K562 (cell line): ENCODE measurements around the gene PTAR1. TPM values are rescaled to one million over a fixed set of nuclear protein-coding genes. Genes with fewer than 3 reads are reported as not detected.
A peak's percentile ranks its signal among the peaks of the same experiment; 100 is the strongest.

Source experiments
- ATAC-seq: fragments of 200-7000 bp; cut with Tn5 transposase; 3 replicates; pipeline ENCODE4 v1.9.1; 2020; ENCODE audit warnings: moderate library complexity
- BruUV-seq: library from RNA; stranded (reverse); fragments of 400-500 nt; replicated peaks from 2 replicates; lab custom pipeline; 2021; lab: Mats Ljungman, UMichigan
- CTCF ChIA-PET: fragments of 300-600 bp; formaldehyde crosslinking; extraction: SDS; loops from one replicate; lab custom pipeline; 2021; ENCODE audit warnings: low intra/inter-chr PET ratio; lab: Yijun Ruan, JAX
- POLR2A ChIA-PET: fragments of 300-600, 350-650 bp; sonication (Branson Sonifier 250); formaldehyde crosslinking; extraction: SDS; loops from one replicate; lab custom pipeline; 2021; ENCODE audit warnings: antibody characterized with exemption, inconsistent platforms; lab: Yijun Ruan, JAX
- DNase-seq, 4 experiments: peaks; one replicate each; pipeline versions ENCODE4 v3.0.0 to v3.0.0-alpha.2; 2011 to 2018; ENCODE audit warnings: low spot score in 3 of 4, mixed read lengths in 3 of 4; ENCODE audit errors: extremely low read depth in 1 of 4
- FAIRE-seq: peaks from 2 replicates; lab custom pipeline; 2011; peaks lifted over from hg19 to GRCh38; lab: Jason Lieb, UNC
- H2AFZ ChIP-seq: 2 replicates; pipeline ENCODE4 v1.6.0; 2011; ENCODE audit warnings: low read depth, low read length, control low read depth, inconsistent platforms
- H3K27ac ChIP-seq: fragments of 200-600 bp; 3 replicates; pipeline ENCODE4 v1.8.0; 2011; ENCODE audit warnings: low read depth, mild to moderate bottlenecking, control low read depth, inconsistent platforms, low read length, moderate library complexity, mixed read lengths; ENCODE audit errors: extremely low read depth
- H3K27me3 ChIP-seq, 2 experiments: fragments of 300-600 bp in 1 of 2; 2 replicates in 1 of 2; 3 replicates in 1 of 2; pipeline versions ENCODE4 v1.6.0 to v1.8.0; 2011; ENCODE audit warnings: inconsistent platforms in 2 of 2, low read length in 2 of 2, mild to moderate bottlenecking in 1 of 2, mixed read lengths in 1 of 2, moderate library complexity in 1 of 2; ENCODE audit not compliant: control insufficient read depth in 2 of 2, insufficient read depth in 2 of 2
- H3K36me3 ChIP-seq: fragments of 300-600 bp; 3 replicates; pipeline ENCODE4 v1.8.0; 2011; ENCODE audit warnings: mild to moderate bottlenecking, low read length, inconsistent platforms; ENCODE audit not compliant: control insufficient read depth, insufficient read depth
- H3K4me1 ChIP-seq, 2 experiments: fragments of 200-600 bp in 1 of 2; replicated peaks in 1 of 2; 2 replicates in 1 of 2; 3 replicates in 1 of 2; pipeline versions ENCODE4 v1.5.1 to v1.8.0; 2011; ENCODE audit warnings: inconsistent platforms in 2 of 2, low read length in 2 of 2, mild to moderate bottlenecking in 1 of 2, mixed read lengths in 1 of 2, moderate library complexity in 1 of 2; ENCODE audit not compliant: control insufficient read depth in 2 of 2, insufficient read depth in 2 of 2
- H3K4me2 ChIP-seq: 2 replicates; pipeline ENCODE4 v1.6.1; 2011; ENCODE audit warnings: low read length, control low read depth, inconsistent platforms, mixed read lengths; ENCODE audit not compliant: insufficient read depth
- H3K4me3 ChIP-seq: fragments of 200-600 bp; sonication (generic), shearing (Covaris generic); 2 replicates; pipeline ENCODE4 v1.5.1; 2016; ENCODE audit warnings: control low read depth, inconsistent platforms
- H3K79me2 ChIP-seq: fragments of 200-600 bp; 3 replicates; pipeline ENCODE4 v1.8.0; 2011; ENCODE audit warnings: low read length, inconsistent platforms; ENCODE audit not compliant: control insufficient read depth, insufficient read depth
- H3K9ac ChIP-seq, 2 experiments: 2 replicates each; pipeline versions ENCODE4 v1.6.0 to v1.6.1; 2011; ENCODE audit warnings: low read depth in 2 of 2, low read length in 2 of 2, control low read depth in 1 of 2, inconsistent platforms in 1 of 2, mild to moderate bottlenecking in 1 of 2, mixed read lengths in 1 of 2; ENCODE audit not compliant: insufficient read depth in 1 of 2
- H3K9me1 ChIP-seq: one replicate; pipeline ENCODE4 v1.6.0; 2011; ENCODE audit warnings: inconsistent platforms, mild to moderate bottlenecking, low read length, moderate library complexity; ENCODE audit not compliant: control insufficient read depth, insufficient read depth
- H3K9me3 ChIP-seq: replicated peaks from 2 replicates; pipeline ENCODE4 v1.5.1; 2011; ENCODE audit warnings: low read depth, low read length, inconsistent platforms; ENCODE audit not compliant: control insufficient read depth, insufficient read depth
- H4K20me1 ChIP-seq: replicated peaks from 2 replicates; pipeline ENCODE4 v1.6.1; 2011; ENCODE audit warnings: low read length, inconsistent platforms, mixed read lengths; ENCODE audit not compliant: control insufficient read depth, insufficient read depth
- NCOA4 ChIP-seq: fragments of 450-650 bp; IDR thresholded peaks from 2 replicates; pipeline ENCODE4 v1.6.1; 2018; ENCODE audit warnings: mild to moderate bottlenecking; ENCODE audit not compliant: partially characterized antibody
- POLR3A ChIP-seq: IDR thresholded peaks from 2 replicates; pipeline ENCODE4 v1.6.1; 2011; ENCODE audit warnings: borderline replicate concordance, mild to moderate bottlenecking, moderate library complexity; ENCODE audit not compliant: insufficient read length, insufficient read depth; ENCODE audit errors: extremely low read depth
- SNRNP70 ChIP-seq: fragments of 200-400 bp; formaldehyde crosslinking; optimal IDR thresholded peaks from 2 replicates; pipeline ENCODE3; 2017; ENCODE audit warnings: low read depth, low read length
- SRF ChIP-seq, 2 experiments: fragments of 250-450, 450-650 bp in 1 of 2; sonication (Bioruptor Pico) in 1 of 2; sonication (generic) in 1 of 2; formaldehyde crosslinking; IDR thresholded peaks; 2 replicates each; pipeline versions ENCODE4 v1.5.0 to v1.5.1; 2020 to 2022; ENCODE audit warnings: mild to moderate bottlenecking in 1 of 2, missing genetic modification reagents in 1 of 2
- ZKSCAN3 ChIP-seq: fragments of 250-450 bp; sonication (Bioruptor Pico); IDR thresholded peaks from 2 replicates; pipeline ENCODE4 v1.4.0; 2020
- ZNF766 ChIP-seq: fragments of 200-800 bp; sonication (Bioruptor generic); conservative IDR thresholded peaks from 2 replicates; pipeline ENCODE4 v1.6.1; 2016; ENCODE audit warnings: missing genetic modification characterization, missing compliant biosample characterization
- WGBS: fragments of 100-300 bp; shearing (Covaris generic); methylation state at CpG from one replicate; pipeline ENCODE4 v1.1.6; 2016; ENCODE audit warnings: low coverage, mixed read lengths; ENCODE audit not compliant: insufficient coverage; ENCODE audit errors: missing lambda C conversion rate; 5-methylcytosine and 5-hydroxymethylcytosine counted together
- in situ Hi-C: fragments of 300-500 bp; cut with MboI; formaldehyde crosslinking; loops from 4 replicates; pipeline ENCODE4 v1.15.0; 2018; ENCODE audit warnings: inconsistent platforms, mixed read lengths
- intact Hi-C: fragments of 100-400 bp; cut with micrococcal nuclease; formaldehyde crosslinking; loops from 2 replicates; pipeline ENCODE4 v1.14.2; 2022
- polyA plus RNA-seq, 8 experiments: library from polyadenylated mRNA; depleted of rRNA in 4 of 8; stranded (reverse) in 5 of 8; unstranded in 3 of 8; fragments of >200 nt; fragmentation: Nextera tagmentation in 2 of 8; fragmentation: Illumina TruSeq in 1 of 8; extraction: Ambion mirVana in 2 of 8; extraction: Trizol in 1 of 8; gene quantifications; 2 replicates each; pipeline versions ENCODE4 v1.2.1 to v1.2.3, GENCODE V29; 2011 to 2014; ENCODE audit warnings: inconsistent platforms in 1 of 8, missing spikeins in 1 of 8
- total RNA-seq, 7 experiments: library from RNA; depleted of rRNA in 6 of 7; stranded (reverse); fragments of >200 nt in 6 of 7; fragmentation: Illumina TruSeq in 2 of 7; extraction: Trizol in 2 of 7; gene quantifications; 2 replicates each; pipeline versions ENCODE4 v1.2.1 to v1.2.3, GENCODE V29; 2011 to 2021; ENCODE audit warnings: low replicate concordance in 1 of 7
- TF ChIP-seq, protein P1 (sequence below), 2 experiments: fragments of 250-450 bp in 1 of 2; fragments of 450-650 bp in 1 of 2; sonication (Bioruptor Pico) in 1 of 2; IDR thresholded peaks; 2 replicates each; pipeline versions ENCODE4 v1.6.1 to v1.8.0; 2016 to 2021; ENCODE audit warnings: mild to moderate bottlenecking in 2 of 2, moderate library complexity in 2 of 2, missing compliant biosample characterization in 1 of 2, missing genetic modification characterization in 1 of 2
- TF ChIP-seq, protein P2 (sequence below): fragments of 250-450 bp; sonication (Bioruptor Pico); IDR thresholded peaks from 2 replicates; pipeline ENCODE4 v1.5.0; 2021; ENCODE audit warnings: mild to moderate bottlenecking, moderate library complexity

PTAR1 gene
- total and polyA plus RNA-seq, 9 of the 15 experiments (the other 6 are each of a cell fraction or from before 2014, with no cell fraction given): 10.1 to 48.0 (median 28.0) TPM

DNA sequence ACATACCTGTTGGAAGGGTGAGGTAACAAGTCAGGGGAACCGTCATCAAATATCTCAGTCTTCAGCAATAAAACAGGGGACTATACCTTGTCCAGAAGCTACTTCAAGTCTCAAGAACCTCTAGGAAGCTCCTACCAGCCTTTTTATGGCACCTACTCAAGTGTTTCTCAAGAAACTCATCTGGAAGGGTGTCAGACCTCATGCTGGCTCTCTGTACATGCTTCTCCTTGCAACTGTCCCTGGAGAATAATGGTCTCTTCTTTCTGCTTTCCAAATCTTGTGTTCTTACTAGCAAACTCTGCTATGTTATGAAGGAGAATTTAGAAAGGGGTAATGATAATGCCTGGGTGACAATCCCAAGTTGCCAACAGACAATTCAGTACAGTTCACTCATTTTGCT, 8.3 kb upstream of the PTAR1 start:
- POLR2A ChIA-PET: no interaction called here
- CTCF ChIA-PET: no interaction called here
- Histone ChIP-seq H3K27ac (no peak overlapping the region), H3K79me2 (no peaks in the 10 kb centered on the region), H3K9ac (no peak overlapping the region), H2AFZ (peak overlapping the region; percentile 5; the same call in 1 of the 2 replicates), H3K9me1 (no peaks in the 10 kb centered on the region), H3K4me3 (no peak overlapping the region), H3K4me2 (no peak overlapping the region), H3K36me3 (no peaks in the 10 kb centered on the region), H3K27me3 (no peaks in the 10 kb centered on the region), H4K20me1 (no peaks in the 10 kb centered on the region), H3K9me3 (no peaks in the 10 kb centered on the region), H3K4me1 (peaks cover 0 to 7% of the 10 kb centered on the region in 2 experiments; a peak in 3 of 5 replicates)
- intact Hi-C loops (no loop called here), in situ Hi-C loops (no loop called here)
- BruUV-seq: no TSS peak
- TF ChIP-seq NCOA4 (no peak), ZNF766 (CRISPR knock-in tag) (no peak), POLR3A (no peak), SRF (CRISPR knock-in tag; IDR thresholded peaks at IDR 0.05) (no peak), SNRNP70 (no peak), ZKSCAN3 (CRISPR knock-in tag) (no peak)
- TF ChIP-seq, protein P1, sequence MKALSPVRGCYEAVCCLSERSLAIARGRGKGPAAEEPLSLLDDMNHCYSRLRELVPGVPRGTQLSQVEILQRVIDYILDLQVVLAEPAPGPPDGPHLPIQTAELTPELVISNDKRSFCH (CRISPR knock-in tag; IDR thresholded peaks at IDR 0.05): no peak
- TF ChIP-seq, protein P1 (tag; IDR thresholded peaks at IDR 0.05): no peak
- TF ChIP-seq, protein P2, sequence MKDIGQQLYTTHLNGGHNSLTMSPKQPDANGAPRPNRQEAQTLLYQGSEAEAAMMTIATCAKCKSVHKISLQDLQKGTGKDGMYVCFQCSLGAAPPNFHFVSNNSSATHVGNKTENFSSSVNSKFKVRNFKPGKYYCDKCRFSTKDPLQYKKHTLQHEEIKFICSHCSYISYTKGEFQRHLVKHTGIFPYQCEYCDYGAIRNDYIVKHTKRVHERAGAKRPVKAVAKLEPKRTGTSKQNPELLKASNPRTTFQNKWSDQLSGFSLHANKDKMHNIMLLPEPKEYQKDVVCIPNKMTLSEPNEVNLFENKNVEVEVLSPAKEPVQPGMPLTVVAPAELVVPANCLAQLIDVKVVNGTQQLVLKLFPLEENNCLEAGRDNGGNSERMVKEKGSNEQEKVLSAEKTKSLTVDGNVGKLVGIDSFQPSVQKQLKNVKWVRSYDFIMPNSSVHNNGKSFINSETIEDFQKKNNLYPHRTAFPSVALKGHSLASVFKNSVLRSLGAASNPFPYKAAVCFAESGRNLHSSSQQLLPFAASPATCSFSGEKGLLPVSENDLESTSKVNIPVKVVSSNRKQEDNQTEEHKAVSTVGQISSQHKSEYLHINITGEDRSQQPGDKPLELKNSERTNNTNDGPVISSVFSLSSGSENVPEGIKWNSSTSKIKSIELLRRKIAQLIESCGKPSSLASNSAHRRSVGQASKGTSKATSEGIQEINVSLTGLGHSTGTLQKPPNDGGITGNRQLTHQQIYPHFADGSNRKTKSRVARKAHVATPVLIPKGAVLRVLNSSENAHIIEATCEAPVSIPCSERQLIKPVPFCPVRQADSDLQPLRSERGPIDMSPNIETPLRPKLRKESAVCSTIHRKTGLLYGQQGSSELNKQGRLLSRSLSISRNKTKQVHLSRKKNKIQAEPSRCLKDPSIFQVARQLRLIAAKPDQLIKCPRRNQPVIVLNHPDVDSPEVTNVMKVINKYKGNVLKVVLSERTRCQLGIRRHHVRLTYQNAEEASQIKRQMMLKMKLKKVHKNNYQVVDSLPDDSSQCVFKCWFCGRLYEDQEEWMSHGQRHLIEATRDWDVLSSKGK (CRISPR knock-in tag): no peak
- no peak for ATAC-seq
- no peak for FAIRE-seq
- DNase-seq: no peak
- 25% methylated on average over 1 of the region's 1 CpG for WGBS
